SIG-M5 (cell line): ENCODE results near the gene CCDC80.

Experiments
- DNase-seq: peaks from one replicate; lab custom pipeline; 2025; lab: John Stamatoyannopoulos, UW

Gene CCDC80

GRCh38 chr3:112632596-112632995 lies 8.3 kb downstream of the CCDC80 start:
- DNase-seq = no peak

DNA sequence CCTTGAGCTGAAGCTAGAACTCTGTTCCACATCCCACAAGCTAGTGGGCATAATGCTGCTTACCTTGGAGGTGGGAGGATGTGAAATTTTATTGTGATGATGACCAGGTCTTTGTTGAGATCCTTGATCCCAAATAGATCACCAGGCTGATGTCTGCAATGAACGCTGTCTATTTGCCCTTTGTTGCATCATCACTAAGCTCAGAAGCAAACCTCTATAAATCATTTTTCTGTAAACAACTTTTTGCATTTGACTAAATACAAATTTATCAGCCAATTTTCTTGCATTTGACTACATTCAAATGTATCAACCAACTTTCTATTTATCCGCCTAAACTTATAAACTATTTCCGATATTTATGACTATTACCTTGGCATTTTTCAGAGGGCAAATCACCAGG lies 9.7 kb downstream of the CCDC80 start:
- DNase-seq = no peak

DNA sequence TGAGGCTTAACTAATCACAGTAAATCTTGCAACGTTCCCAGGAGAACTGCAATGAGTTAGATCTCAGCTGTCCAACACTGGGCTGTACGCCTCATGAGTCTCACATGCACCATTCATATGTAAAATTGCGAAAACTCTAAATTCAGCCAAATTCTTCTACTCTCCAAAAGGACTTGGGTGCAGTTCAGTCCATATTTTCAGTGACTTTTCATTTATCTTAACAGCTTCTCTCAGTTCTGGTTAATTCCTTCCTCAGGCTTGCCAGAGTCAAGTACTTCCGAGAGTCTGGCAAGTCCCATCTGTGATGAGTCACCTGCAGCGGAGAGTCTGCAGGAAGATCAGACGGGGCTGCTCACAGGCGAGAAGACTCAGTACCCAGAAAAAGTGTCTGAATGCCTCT lies 11.5 kb downstream of the CCDC80 start:
- DNase-seq = no peak

- DNase-seq = no peak
Observed at GRCh38 chr3:112627919-112628466, 12.9 kb downstream of the CCDC80 start.

DNA sequence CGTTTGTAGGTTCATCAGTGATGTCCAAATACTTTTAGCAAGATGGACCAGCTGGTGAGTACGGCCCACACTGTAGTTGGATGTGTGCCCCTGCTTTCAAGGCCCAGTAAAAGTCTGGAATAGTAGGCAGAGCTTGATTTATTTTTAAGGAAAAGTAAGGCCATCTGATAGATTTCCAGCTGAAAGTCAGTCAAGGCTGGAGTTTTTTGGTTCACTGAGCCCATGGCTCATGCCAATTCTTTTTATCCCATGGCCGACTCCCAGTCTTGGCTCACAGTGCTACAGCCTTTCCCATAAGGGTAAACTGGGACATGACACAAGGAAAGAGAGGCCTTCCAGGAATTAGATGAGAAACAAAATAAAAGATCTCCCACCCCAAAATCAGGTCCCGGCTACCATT lies 13.5 kb downstream of the CCDC80 start:
- DNase-seq = no peak

DNA sequence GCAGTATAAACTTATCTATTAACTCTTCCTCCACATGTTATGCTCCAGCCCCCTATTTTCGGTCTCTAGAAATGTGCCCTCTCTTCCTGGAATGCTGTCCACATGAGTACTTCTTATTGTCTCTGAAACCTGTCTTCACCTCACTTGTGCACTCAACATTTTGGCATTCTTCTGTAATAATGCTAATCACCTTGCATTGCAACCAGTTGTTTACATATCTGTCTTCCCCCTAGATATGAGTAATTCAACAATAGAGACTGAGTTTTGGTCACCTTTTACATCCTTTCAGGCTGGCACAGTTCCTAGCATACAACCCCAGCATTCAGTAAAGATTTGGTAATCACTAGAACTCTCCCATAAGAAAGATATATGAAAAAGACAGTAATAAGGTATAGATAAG lies 17.2 kb downstream of the CCDC80 start:
- no peak for DNase-seq

DNA sequence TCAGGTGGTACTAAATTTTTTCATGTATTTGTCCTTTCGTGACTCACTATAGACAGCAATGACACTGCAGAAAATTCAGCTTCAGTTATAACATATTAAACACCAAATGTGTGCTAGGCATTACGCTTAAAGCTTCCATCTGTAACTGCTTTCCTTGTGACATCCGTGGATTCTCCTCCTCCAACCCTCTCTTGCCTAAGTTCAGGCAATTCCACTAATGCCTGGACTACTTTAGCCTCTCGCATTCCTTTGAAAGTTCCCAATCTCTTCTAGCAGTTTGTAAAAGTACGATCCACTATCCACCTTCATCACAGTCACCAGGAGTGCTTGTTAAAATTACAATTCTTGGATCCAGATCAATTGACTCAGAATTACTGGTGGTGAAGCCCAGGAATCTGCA lies 17.7 kb downstream of the CCDC80 start:
- no peak for DNase-seq

DNA sequence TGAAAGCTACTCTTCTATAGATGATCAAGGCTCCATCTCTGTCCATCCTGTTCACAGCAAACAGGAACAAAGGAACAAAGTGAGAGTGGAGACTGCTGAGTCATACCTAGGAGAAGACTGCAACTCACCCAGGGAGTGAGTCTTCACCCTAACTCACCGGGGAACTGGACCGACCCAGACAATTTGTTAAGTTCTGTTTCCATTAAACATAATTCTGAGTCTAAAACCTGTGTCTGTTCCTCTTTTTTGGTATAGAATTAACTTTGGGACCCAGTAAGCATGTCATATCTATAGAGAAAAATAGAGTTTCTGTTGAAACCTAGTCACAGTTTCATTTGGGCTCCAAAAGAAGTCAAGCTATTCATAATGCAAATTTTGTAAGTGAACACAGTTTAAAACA lies 21.6 kb downstream of the CCDC80 start:
- DNase-seq = no peak

GRCh38 chr3:112617285-112617684 lies 23.7 kb downstream of the CCDC80 start:
- no peak for DNase-seq

DNA sequence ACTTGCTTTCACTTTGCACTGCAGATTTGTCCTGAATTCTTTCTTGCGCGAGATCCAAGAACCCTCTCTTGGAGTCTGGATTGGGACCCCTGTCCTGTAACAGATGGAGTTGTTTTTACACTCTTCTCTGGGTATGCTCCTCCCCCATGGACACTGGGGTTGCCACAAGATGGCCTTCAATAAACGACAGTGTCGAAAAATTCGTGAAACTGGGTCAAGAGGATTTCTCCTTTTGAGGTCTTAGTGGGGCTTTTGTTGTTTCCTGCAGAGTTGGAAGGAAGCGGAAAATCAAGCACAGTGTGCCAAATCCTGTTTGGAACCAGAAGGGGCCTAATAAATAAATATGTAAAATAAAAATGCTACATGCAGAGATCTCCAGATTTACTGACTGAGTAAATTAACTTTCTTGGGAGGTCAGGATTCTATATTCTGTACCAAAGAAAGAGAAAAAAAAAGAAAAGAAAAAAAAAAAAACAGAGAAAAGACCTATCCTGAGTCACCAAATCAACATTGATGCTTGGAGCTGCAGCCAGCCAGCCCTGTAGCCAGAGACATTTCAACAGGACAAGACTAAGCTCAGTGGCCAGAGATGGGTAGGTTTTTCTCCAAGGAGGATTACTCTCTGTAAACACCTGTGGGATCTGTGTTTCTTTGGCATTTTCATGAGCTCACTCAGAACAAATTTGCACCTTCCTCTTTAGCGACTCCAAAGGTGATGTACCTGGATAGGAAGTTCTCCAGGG lies 24.8 kb downstream of the CCDC80 start:
- no peak for DNase-seq

- no peak for DNase-seq
Observed at GRCh38 chr3:112611752-112612515, 29.0 kb downstream of the CCDC80 start.

DNA sequence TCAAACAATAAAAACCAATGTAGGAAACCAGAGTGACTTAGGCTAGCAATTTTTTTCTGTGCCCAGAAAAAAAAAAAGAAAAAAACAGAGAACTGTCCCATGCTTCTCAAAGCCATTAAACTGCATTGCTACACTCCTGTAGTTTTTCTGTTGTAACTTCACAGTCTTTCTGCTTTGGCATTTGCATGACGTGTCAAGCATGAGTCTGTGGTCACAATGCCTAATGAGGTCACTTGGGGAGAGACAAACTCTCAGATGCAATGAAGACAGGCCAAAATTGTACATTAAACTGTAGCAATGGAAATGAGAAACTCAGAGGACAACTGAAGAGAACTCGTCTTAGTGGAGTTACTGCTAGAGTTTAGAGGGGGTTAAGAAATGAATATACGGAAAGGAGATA lies 30.8 kb downstream of the CCDC80 start:
- no peak for DNase-seq

DNA sequence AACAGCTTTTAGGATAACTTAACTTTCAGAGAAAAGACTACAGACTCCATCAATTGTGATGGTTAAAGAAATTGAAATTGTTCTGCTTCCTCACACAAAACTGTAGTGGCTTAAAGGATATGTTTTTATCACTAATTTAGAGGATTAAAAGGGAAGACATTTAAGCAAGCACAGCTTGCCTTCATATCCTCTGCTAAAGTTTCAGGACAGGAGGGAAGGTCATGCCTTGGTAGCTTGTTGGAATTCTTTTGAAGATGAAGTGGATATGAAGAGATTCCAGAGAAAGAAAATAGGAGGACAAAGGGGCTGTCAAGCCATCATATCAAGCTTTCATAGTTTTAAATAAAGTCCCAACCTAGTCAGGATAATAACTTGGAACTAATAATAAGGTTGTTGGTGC lies 33.1 kb downstream of the CCDC80 start:
- no peak for DNase-seq

DNA sequence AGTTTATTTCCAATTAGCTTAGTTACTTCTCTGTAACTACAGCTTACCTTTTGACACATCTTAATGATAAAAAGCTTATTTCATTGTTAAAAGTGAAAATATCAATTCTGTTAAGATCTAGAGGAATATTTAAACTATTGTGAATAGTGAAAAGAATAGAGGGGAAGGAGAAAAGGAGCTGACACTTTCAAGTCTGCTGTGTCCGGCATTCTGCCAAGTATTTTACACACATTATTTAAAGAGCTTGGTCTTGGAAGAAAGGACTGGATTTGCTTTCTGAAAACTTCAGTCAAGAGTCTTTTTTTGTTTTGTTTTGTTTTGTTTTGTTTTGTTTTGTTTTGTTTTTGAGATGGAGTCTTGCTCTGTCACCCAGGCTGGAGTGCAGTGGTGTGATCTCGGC lies 34.8 kb downstream of the CCDC80 start:
- DNase-seq = no peak

GRCh38 chr3:112605285-112605684 lies 35.7 kb downstream of the CCDC80 start:
- DNase-seq = no peak

GRCh38 chr3:112604536-112604935 lies 36.4 kb downstream of the CCDC80 start:
- no peak for DNase-seq

- no peak for DNase-seq
Observed at GRCh38 chr3:112602217-112602838, 38.6 kb downstream of the CCDC80 start.

DNA sequence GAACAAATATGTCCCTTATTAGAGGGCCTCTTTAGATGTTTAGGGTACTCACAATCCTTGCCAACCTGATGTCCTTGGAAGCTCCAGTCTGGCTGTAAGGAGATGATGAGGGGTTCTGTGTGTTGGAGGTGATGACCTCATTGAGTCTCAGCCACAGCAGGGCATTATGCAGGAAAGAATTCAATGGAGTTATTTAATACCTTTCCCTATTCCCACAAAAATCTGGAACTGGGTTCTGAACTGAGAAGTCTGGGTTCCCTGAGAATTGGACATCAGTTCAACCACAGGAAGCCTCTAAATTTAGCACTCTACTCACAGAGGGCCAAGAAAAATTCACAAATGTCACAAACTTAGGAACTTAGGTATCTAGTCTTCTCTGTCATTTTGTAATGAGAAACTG lies 42.2 kb downstream of the CCDC80 start:
- DNase-seq = no peak

DNA sequence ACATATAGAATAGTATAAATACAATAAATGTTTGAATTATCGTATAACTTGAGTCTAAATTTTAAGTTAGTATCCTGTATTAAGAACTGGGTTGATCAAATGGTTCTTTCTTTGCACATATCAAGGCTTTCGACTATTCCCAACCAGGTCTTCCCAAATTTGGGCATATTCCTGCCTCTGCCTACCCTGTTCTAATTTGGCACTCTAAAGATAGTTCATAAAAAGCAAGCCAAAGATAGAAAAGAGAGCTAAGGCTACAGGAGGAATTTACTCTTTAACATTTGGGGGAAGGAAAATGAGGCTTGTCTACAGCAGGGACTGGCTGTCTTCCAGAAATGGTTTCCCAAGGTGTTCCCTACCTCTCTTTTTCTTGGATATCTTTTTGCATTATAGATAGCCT lies 43.0 kb downstream of the CCDC80 start:
- no peak for DNase-seq

- no peak for DNase-seq
Observed at GRCh38 chr3:112594856-112595255, 46.1 kb downstream of the CCDC80 start.

GRCh38 chr3:112593258-112593657 lies 47.7 kb downstream of the CCDC80 start:
- no peak for DNase-seq

DNA sequence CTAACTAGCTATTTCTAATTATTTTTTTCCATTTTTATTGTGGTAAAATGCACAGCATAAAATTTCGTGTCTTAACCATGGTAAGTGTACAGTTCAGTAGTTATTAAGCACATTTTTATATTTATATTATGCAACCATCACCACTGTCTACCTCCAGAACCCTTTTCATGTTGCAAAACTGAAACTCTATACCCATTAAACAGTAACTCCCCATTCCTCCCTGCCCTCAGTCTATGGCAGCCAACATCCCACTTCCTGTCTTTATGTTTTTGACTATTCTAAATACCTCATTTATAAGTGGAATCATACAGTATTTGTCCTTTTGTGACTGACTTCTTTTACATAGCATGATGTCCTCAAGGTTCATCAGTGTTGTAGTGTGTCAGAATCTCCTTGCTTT lies 53.6 kb downstream of the CCDC80 start:
- no peak for DNase-seq

GRCh38 chr3:112585782-112586181 lies 55.2 kb downstream of the CCDC80 start:
- DNase-seq = no peak
